ENCODE results near the gene ICE2.
"Not testable (repeated sequence)": the region's sequence is repeated elsewhere in the genome, so short reads cannot be mapped to it uniquely, and the experiment has no call there.

Gene ICE2

DNA sequence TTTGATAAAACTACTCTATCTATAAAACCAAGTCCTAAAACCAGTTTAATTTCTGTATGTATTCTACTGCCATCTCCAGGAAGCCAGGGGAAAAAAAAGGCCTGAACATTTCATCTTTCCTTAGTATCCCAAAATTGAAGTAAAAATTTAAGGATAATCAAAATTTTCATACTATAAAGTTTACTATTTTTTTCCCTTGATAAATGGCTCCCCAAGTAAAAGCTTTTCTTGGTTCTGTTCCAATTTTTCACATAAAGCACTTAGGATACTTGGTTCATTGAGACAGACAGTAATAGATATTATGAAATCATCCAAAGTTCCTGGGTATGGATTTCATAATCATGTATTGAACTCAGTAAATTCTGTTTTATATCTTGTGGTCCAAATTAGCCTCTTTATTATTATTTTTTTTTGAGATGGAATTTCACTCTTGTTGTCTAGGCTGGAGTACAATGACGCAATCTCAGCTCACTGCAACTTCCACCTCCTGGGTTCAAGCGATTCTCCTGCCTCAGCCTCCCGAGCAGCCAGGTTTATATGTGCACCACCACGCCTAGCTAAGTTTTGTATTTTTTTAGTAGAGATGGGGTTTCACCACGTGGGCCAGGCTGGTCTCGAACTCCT, 34.5 kb downstream of the ICE2 start:
- no peak for DNase-seq

DNA sequence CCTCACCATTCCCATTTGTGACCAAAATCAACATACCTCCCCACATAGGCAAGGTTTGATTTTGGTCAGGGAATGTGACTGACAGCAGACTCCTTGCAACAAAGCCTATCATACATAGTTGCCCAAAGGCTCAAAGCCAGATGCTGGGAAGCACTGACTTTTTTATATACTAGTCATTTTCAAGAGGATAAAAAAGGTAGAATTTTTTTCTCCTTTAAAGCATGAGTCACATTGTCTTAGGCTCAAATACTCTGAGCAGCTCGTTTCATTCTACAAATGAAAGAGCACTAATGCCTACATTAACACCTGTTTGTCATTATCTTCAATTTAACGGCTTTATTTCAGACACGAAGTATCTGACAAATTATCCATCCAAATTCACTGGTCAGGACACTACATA, 36.2 kb downstream of the ICE2 start:
- DNase-seq: no peak

GRCh38 chr15:60442031-60442650, 36.8 kb downstream of the ICE2 start:
- DNase-seq: no peak

GRCh38 chr15:60441331-60441730, 37.6 kb downstream of the ICE2 start:
- DNase-seq: no peak

GRCh38 chr15:60438646-60439045, 40.3 kb downstream of the ICE2 start:
- DNase-seq: no peak

- DNase-seq: no peak
Observed at GRCh38 chr15:60428935-60429334, 50.0 kb downstream of the ICE2 start.

GRCh38 chr15:60426870-60427508, 52.0 kb downstream of the ICE2 start:
- DNase-seq: no peak

DNA sequence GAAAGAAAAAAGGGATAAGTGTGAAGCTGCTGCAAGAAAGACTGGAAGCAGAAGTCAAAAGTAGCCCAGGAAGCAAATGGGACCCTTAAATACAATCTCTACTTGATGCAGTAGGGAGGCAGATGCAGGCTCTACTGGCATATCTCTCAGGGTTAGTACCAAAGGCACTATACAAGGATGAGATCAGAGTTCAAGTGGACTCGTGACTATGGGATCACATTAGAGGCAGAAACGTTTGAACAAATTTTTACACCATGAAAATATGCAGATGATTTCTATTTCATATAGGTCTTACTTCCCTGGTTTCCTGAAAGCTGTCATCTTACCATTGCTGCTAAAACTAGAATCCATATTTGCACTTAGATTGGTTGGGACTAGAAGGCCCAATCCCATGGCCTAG, 53.5 kb downstream of the ICE2 start:
- DNase-seq: no peak

DNA sequence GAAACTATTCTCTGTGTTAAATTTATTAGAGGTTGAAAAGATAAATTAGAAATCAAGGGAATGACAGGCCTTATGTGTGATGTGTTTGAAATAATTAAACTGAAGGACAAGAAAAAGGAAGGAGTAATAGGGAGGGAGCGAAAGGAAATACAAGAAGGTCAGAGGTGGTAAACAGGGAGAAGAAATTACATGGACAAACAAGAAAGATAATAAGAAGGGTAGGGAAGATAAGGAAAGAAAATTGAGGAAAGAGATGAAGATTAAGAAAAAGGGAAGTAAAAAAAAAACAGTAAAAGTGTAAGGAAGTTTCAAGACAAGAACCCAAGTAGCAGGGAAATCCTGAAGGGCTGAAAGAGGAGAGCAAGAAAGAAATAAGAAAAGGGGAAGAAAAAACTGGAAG, 54.9 kb downstream of the ICE2 start:
- DNase-seq: no peak

DNA sequence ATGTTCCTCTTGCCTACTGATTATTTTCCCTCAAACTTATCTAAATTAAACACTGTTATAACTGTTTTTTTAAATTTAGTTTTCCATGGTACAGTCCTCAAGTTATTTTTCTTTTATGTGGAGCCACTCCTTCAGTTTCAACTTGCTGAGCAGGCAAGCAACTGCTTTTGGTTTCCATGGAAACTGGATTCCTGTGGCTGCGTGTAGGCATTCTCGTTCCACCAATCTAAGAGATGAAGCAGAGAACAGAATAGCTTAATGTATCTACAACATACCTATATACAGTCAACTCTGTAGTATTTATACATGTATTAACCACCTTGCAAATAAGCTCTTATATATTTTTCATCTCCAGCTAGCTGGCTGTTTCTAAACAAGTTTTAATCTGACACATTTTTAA, 55.4 kb downstream of the ICE2 start:
- DNase-seq: no peak

GRCh38 chr15:60421544-60421943, 57.4 kb downstream of the ICE2 start:
- no peak for DNase-seq

- DNase-seq: no peak
Observed at GRCh38 chr15:60420203-60420716, 58.7 kb downstream of the ICE2 start.

- no peak for DNase-seq
Observed at GRCh38 chr15:60419753-60420152, 59.2 kb downstream of the ICE2 start.

GRCh38 chr15:60418096-60418495, 60.8 kb downstream of the ICE2 start:
- DNase-seq: no peak

DNA sequence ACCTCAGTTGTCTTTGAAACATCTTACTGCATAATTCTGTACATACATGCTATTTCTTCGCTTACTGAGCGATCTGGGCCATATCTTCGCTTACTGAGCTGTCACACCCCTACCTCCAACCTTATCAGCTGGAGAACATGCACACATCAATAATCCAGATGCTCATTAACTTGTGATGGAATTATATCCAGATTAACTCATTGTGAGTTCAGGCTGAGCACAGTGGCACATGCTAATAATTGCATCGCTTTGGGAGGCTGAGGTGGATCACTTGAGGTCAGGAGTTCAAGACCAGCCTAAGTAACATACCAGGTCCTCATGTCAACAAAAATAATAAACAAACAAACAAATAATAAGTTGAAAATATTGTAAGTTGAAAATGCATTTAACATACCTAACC, 61.8 kb downstream of the ICE2 start:
- no peak for DNase-seq

- no peak for DNase-seq
Observed at GRCh38 chr15:60416484-60416883, 62.5 kb downstream of the ICE2 start.

DNA sequence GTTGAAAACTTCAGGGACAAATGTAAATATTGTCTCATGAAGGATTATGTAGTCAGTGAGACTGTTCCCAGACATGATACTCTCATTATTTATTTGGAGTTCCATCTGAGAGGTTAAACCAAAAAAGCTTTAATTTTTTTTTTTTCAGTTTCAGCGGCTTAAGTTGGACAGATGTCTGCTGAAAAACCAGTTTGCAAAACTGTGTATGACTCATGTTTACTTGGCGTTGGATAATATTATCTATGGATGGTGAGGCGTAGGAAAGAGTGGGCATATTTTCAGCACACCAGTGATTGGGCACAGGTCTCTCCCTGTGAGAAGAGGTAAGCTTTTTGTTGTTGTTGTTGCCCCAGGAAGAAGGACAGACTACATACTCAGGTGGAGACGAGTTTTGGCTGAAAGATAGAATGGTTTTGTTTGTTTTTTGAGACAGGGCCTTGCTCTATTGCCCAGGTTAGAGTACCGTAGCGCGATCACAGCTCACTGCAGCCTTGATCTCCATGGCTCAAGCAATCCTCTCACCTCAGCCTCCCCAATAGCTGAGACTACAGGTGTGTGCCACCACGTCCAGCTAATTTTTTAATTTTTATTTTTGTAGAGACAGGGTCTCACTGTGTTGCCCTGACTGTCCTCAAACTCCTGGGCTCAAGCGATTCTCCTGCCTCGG, 64.8 kb downstream of the ICE2 start:
- DNase-seq: no peak

GRCh38 chr15:60413231-60413824, 65.6 kb downstream of the ICE2 start:
- no peak for DNase-seq

DNA sequence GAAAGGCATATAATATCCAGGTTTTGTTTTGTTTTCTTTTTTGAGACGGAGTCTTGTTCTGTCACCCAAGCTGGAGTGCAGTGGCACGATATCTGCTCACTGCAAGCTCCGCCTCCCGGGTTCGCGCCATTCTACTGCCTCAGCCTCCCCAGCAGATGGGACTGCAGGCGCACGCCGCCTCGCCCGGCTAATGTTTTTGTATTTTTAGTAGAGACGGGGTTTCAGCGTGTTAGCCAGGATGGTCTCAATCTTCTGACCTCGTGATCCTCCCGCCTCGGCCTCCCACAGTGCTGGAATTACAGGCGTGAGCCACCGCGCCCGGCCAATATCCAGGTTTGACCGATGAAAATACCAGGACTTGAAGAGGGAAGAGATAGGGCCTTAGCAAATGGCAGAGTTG, 66.1 kb downstream of the ICE2 start:
- not testable (repeated sequence) for DNase-seq

GRCh38 chr15:60411774-60412425, 67.0 kb downstream of the ICE2 start:
- DNase-seq: no peak

DNA sequence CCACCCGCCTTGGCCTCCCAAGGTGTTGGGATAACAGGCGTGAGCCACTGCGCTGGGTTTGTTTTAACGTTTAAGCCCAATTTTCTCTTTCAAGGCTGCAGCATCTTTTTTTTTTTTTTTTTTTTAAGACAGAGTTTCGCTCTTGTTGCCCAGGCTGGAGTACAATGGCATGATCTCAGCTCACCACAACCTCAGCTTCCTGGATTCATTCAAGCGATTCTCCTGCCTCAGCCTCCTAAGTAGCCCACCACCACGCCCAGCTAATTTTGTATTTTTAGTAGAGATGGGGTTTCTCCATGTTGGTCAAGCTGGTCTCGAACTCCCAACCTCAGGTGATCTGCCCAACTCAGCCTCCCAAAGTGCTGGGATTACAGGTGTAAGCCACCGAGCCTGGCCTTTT, 68.6 kb downstream of the ICE2 start:
- DNase-seq: not testable (repeated sequence)

DNA sequence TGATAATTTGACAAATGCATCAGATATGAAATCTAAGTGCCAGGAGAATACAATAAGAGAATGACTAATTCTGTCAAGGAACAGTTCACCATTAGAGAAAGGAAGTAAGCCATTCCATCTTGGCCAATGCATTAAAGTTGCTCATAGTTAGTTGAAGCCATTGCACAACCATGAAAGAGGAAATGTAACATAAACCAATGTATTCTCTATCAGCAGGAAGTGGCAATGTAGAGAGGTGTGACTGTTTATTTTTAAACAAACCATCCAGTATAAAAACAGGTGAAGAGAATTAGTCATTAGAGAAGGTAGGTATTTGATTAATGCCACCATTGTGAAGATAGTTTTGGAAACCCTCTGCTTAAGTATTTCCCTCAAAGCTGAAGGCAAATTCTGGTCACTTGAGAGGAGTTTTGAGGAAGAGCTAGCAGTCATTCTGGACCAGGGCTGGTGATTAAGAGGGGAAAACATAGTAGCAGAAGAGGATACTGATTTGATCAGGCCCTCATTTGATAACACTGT, 70.4 kb downstream of the ICE2 start:
- no peak for DNase-seq

DNA sequence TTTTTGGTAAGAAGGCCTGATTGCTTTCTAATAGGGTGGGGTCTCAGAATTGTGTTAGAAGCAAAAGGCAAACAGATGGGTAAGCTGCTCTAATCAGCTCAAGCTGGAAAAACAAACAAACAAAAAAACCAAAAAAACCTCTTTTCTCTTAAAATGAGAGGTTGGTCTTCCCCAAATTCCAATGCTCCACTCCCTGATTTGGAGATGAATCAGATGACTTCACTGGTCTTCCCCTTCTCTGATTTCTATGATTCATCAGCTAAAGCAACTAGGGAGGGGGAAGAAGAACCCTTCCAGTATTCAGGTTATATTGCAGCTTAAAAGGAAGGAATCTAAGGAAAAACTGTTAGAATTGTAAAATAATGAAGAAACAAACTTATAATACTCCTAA, 71.5 kb downstream of the ICE2 start:
- no peak for DNase-seq

Measured in NCI-H526 treated with DMSO at 0.1 percent for 48 hours (cell line).